GM12875 (cell line): ENCODE measurements around the gene IFI35.

ENCODE experiments used
- H3K4me3 ChIP-seq: one replicate; pipeline ENCODE4 v1.5.1; 2011; ENCODE audit warnings: low read depth, low read length, control low read depth
- TF ChIP-seq, protein P1 (sequence below): IDR thresholded peaks from 2 replicates; pipeline ENCODE4 v1.5.1; 2011; ENCODE audit warnings: low read depth, mild to moderate bottlenecking, control low read depth, inconsistent platforms, low read length, moderate library complexity, borderline replicate concordance; ENCODE audit not compliant: insufficient read depth

The IFI35 gene

DNA sequence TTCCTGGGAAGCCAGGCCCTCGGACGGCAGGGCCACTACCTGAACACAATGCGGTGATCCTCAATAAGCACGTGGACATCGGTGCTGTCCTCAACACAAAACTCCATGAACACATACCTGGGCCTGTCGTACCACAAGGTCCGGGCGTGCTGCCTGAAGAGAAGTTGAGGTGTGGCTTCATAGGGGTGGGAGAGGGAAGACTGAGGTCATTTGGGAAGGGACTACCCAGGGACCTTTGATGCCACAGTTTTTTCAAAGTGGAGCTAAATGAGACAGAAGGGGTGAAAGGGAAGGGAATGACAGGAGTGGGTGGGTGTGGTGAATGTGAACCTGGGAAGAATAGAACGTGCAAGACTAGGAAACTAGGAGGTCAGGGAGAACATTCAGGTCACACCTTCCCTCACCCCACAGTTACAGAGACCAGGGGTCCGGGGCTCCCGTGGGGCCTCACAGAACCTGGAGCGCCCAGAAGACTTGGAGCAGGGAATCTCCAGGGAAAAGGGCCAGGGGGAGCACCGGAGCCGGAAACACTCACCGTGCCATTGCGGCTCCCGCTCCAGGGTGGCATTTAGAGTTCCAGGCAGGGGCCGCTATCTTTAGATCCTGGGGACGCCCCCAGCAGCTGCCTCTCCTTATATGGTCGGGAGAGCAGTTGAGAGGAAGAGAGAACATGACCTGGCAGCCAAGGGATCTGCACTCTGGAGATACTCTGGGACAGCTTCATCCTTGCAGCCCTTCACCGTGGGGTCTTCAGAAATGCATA, 26.9 kb upstream of the IFI35 start, which contains the start of gene PTGES3L:
TSS of gene PTGES3L (minus strand) at position 570 of the 763 bp plus-strand sequence. CDS start at position 543, 27 bp downstream.
- TF ChIP-seq, protein P1, sequence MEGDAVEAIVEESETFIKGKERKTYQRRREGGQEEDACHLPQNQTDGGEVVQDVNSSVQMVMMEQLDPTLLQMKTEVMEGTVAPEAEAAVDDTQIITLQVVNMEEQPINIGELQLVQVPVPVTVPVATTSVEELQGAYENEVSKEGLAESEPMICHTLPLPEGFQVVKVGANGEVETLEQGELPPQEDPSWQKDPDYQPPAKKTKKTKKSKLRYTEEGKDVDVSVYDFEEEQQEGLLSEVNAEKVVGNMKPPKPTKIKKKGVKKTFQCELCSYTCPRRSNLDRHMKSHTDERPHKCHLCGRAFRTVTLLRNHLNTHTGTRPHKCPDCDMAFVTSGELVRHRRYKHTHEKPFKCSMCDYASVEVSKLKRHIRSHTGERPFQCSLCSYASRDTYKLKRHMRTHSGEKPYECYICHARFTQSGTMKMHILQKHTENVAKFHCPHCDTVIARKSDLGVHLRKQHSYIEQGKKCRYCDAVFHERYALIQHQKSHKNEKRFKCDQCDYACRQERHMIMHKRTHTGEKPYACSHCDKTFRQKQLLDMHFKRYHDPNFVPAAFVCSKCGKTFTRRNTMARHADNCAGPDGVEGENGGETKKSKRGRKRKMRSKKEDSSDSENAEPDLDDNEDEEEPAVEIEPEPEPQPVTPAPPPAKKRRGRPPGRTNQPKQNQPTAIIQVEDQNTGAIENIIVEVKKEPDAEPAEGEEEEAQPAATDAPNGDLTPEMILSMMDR, result no peak
- peak within 1 kb of the TSS; percentile 82 for H3K4me3 ChIP-seq

DNA sequence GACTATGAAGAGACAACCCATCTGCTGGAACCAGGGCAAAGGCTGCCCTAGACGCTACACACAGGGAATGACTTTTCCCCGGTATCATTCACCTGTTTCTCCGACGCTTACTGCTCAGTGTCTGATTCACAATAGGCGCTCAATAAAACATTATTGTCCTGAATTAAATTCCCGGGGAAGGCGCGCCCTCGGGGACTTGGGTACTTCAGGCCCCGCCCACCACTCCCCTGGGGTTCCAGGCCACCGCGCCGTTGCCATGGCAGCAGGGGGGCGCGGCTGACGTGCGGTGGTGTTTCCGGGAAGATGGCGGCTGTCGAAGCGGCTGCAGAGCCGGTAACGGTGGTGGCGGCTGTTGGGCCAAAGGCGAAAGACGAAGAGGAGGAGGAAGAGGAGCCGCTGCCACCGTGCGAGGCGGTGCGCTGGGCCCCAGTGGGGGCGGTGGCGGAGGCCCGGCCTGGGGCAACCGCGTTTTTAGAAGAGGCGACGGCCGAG, 26.3 kb upstream of the IFI35 start, which contains the start of gene RUNDC1:
TSS of gene RUNDC1 (plus strand) at position 292 of the 492 bp plus-strand sequence. CDS start at position 304, 12 bp downstream.
- peak within 1 kb of the TSS; percentile 82 for H3K4me3 ChIP-seq
- TF ChIP-seq, protein P1, result no peak

DNA sequence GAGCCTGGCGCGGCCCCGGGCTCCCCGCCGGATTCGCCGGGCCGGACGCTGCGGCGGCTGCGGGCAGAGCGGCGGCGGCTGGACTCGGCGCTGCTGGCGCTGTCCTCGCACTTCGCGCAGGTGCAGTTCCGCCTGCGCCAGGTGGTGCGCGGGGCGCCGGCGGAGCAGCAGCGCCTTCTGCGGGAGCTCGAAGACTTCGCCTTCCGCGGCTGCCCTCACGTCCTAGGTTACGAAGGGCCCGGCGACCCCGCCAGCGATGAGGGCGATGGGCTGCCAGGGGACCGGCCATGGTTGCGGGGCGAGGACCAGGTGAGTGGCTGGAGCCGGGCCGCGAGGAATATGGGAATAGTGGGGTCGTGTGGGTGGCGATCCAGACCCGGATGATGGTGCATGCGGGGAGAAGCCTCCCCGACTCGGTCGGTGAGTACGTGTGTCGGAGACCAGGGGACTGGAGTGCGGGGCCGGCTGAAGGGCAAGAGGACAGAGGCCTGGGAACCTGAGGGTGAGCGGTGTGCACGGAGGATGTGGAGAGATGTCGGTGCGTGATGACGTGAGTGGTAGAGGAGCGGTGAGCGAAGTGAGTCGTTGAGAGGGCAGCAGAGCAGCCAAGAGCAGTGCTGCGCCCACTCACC, 25.7 kb upstream of the IFI35 start:
- TF ChIP-seq, protein P1, result peak; percentile 28; the same call in 1 of the 2 replicates
- peak overlapping the region; percentile 82 for H3K4me3 ChIP-seq

DNA sequence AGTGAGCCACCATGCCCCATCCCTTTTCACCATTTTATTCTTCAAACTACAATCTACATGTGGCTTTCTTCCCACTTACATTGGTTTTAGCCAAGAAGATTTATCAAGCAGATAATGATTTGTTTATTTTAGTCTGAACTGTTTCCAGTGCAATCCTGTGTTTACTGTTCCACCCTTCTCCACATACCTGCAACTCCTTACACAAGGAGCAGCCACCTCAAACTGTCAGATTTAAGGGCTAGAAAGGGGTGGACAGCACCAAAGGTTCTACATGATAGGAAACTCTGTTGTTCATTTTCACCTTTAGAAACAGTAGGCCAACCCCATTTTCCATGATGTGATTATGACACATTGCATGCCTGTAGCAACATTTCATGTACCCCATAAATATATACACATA, 24.3 kb upstream of the IFI35 start:
- TF ChIP-seq, protein P1, result no peak
- H3K4me3 ChIP-seq, result no peak overlapping the region

DNA sequence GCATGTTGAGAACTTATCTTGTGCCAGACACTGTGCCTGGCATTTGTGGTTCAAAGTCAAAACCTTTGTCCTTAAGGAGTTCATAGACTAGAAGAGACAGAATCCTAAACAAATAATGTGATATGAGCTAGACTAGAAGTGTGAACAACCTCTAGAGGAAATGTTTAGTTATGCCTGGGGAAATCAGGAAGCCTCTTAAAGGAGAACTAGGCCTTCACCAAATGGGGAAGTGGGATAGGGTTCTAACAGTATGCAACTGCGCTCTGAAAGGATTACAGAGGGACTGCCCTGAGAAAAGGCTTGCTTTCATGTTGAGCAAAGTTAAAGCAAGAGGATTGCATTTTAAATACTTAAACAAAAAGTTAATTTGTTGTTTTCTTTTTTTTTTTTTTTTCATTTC, 21.4 kb upstream of the IFI35 start:
- TF ChIP-seq, protein P1, result no peak
- H3K4me3 ChIP-seq, result no peak overlapping the region

DNA sequence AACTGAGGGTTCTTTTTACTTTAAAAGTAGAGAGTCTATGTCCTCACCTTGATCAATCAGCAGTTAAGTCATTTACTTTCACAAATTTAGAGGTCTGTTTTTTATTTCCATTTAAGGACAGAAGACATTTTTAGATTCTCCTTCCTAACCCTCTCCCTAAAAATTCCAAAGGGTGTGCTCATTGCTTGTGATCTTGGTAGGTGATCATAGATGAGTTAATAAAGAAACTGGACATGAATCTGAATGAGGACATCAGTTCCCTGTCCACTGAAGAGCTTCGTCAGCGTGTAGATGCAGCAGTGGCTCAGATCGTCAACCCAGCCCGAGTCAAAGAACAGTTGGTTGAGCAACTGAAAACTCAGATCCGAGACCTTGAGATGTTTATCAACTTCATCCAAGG, 17.4 kb upstream of the IFI35 start:
- H3K4me3 ChIP-seq, result no peak overlapping the region
- TF ChIP-seq, protein P1, result no peak
